NCI-H774 (cell line): ENCODE data around the gene MPPED2.

Source experiments
- DNase-seq: peaks from one replicate; lab custom pipeline; 2025; lab: John Stamatoyannopoulos, UW

Gene MPPED2

DNA sequence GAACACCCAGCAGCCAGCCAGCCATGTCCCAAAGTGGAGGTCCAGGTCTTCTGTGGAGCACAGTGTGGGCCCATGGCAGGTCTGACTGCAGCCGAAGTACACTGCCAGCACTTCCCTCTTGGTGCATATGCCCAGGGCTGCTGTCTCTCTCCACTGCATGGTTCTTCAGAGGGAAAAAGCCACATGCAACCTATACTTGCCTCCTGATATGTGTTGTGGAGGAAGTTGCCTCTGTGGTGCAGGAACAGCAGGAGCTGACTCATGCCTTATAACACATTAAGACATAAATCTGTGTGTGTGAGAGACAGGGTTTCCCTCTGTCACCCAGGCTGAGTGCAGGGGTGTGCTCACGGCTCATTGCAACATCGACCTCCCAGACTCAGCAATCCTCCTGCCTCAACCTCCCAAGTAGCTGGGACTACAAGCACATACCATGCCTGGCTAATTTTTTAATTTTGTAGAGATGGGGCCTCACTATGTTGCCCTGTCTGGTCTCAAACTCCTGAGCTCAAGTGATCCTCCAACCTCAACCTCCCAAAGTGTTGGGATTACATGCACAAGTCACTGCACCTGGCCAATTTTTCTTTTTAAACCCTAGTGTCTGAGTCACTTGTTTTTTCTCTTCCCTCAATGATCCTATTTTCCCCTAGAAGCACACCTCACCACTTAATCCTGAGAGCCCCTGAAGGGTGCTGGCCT is 98.8 kb downstream of the MPPED2 start:
- DNase-seq: no peak

DNA sequence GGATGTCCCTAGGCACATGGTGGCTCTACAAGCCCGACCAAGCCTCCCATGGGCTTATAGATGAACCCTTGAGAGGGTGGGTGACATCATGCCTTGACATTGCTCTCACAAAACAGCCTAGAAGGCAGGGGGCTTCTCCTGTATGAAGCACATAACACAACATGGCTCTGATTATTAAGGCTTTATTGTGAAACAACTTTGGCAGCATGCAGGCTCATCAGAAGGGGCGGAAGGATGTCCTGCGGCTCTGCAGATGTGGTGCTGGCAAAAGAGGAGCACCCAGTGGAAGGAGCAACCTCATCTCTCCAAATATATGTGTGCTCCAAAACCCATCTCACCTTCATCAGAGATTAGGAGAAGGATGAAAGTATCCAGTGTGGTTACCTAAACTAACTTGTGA is 100.4 kb downstream of the MPPED2 start:
- no peak for DNase-seq

DNA sequence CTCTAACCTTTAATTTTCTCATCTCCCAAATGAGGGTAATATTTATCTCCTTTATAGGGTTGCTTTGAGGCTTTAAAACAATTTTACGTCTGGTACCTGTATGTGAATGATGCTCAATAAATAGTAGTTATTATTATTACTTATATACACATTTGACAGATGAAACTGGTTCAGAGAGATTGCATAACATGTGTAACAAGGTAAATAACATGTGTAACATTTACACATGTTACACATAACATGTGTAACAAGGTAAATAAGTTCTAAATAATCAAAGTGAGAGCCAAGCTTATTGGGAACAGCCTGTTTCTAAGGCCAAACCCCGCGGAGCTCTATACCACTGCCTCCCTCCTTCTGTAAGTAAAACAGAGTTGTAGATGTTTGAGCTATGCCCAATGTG is 100.9 kb downstream of the MPPED2 start:
- DNase-seq: no peak

DNA sequence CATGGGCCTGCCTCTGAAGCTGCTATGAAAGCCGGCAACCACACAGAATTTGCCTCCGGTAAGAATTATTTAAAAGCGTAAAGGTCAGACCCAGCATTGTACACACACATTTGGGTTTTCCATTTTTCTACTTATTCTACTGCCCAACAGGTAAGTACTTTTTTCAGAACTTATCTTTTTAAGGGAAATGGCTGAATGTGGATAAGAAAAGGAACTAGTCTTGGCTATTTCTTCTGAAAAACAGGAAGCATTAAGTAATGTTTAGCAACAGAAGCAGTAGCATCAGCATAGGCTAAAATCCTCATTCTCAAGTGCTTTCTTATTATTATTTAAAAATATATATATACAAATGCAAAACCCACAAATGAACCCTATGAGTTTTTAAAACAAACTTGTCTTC is 103.1 kb downstream of the MPPED2 start:
- DNase-seq: no peak

DNA sequence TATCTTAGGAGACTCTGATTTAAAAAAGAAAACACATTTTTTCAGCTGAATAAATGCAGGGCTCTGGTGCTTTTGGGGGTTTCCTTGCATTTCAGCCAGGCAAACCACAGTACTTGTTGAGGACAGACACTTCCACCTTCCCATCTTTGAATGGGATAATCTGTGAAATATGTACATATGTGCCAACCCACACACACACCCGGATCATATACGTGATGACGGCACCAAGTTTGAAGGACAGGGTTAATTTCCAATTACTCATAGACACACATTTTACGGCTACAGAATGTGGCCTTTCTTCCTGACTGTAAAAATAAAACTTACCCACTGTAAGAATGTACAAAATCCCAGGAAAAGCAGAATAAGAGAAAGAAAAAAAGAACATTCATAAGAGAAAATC is 104.4 kb downstream of the MPPED2 start:
- DNase-seq: no peak

DNA sequence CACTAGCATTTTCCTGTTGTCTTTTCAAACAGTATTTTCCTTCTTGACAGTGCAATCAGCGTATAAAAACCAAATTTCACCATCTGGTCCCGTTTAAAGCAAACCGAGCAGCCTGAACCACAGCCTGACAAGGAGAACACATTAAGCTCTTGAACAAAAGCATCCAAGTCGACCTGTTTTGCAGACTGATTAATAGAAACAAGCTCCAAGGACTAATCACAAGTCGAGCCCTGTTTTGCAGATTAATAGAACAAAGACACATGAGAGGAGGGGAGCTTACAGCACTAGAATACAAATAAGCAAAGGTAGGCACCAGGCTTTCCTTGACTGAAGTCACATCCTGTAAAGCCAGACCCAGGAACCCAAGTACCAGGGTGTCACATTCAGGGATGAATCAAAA is 104.8 kb downstream of the MPPED2 start:
- DNase-seq: no peak

DNA sequence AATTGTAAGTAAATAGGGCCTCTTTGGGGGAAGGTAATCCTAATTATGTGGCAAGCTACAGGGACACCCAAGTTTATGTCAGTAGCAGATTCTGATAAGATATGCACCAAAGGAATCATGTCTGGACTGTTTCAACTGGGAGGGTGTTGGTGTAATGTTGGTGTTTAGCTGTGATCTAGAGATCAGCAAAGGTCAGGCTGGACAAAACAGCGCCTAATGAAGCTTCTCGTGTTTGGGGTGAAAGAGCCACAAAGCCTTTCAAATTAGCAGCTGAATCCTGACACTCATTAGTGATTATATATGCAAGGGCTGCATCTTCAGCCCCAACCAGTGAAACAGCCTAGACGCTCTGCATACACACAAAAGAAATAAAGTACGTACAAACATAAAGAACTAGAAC is 106.3 kb downstream of the MPPED2 start:
- DNase-seq: no peak

DNA sequence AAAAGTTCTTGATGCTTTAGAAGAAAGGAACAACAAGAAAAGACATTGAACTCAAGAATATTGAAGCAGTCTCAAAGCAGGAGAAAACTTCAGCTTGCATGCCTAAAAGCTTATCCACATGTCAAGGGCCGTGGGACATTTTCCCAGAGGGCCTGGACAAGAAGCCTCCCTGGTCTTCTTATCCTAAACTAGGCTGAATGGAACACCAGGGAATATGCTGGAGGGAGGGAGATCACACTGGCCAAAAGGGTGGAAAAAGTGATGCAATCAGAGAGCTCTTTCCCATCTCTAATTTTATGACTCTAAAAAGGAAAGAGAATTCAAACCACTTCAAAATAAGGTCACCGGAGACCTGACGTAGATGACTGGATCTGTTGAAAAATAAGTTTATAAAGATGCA is 107.2 kb downstream of the MPPED2 start:
- no peak for DNase-seq

DNA sequence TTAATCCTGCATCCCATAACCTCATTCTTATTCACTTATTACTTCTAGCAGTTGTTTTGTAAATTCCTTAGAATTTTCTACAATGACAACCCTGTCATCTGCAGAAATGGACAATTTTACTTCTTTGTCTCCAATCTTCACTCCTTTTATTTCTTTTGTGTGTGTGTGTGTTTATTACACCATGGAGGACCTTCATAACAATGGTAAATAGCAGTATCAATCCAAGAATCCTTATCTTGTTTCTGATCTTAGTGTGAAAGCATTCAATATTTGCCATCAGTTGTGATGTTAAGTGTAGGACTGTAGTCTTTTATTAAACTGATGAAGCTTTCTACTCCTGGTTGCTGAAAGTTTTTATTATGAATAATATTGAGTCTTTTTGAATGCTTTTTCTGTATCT is 109.1 kb downstream of the MPPED2 start:
- DNase-seq: no peak

DNA sequence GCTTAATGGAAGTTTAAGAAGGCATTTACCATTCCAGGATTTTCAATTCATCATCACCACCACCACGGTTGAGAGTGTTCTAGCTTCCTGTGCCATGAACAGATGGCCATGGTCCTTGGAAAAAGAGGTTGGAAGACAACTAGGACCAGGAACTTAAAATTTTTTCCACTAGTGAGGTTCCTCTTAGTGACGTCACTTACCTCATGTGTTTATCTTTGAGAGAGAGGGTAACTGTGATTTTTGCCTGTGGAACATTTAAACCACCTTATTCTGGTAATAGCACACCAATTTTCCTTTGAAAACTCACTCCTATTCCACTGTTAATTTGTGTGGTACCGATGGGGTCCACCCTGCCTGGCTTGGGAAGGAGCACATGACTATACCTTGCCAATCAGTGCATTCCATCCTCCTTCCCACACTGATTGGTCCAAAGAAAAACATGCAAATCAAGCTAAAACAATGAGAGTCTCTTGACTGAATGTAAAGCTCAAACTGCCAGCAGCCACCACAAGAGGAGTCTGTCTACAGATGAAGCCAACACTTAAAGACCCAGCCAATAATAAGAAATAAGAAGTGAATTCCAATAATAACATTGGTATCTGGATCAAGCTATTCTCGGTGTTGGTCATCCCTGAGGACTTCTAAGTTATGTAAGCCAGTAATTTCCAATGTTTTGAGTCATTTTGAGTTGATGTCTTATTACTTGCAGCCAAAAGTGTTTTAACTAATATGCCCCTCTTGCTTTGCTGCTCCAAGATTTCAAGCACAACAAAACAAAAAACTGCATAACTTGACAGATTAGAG is 111.8 kb downstream of the MPPED2 start:
- no peak for DNase-seq

DNA sequence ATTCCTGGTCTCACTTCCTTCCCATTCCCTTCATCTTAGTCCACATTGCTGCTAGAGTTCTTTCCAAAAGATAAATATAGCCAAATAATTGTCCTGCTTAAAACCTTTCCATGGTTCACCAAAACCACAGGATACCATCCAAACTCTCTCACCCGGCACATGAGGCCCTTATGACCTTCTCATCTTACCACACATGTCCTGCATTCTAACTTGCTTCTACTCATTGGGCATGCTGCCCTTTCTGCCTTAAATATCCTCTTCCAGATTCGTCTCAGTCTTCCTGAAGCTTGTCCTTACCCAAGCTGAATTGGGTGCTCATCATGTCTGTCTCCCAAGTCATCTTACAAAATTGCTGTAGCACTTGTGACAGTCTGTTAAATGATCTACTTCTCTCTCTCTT is 114.9 kb downstream of the MPPED2 start:
- no peak for DNase-seq

DNA sequence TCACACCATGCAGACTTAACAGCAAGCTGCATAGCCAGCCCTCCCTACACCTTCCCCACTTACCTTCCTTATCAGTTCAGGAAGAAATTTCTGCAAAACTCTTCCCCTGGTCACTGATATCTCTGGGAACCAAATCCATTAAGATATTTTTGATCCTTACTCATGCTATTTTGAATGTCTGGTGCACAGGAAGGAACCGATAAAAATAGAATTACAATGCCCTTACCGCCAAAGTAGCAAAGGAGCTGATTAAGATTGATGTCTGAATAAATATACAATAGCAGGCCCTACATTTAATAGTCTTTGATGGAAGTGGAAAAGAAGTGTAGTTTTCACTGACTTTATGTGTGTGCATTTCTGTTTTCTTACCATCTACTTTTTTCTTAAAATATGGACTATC is 117.3 kb downstream of the MPPED2 start:
- DNase-seq: no peak

DNA sequence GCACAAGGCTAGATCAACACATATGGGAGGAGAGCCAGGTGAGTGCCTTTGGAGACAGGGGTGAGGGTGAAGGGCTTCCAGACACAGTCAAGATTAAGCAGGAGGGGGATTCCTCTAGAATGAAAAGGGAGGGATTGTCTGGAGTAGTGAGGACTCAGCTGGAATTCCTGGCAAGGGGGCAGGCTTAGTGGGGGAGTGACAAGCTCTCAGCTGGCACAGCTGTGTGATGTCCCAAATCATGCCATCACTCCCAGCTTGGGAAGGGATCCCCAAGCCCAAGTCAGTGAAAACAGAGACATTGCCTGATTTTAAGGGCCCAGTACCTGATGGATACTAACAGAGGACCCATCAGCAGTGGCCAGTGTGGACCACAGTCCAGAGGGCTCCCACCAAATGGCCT is 119.0 kb downstream of the MPPED2 start:
- DNase-seq: no peak

DNA sequence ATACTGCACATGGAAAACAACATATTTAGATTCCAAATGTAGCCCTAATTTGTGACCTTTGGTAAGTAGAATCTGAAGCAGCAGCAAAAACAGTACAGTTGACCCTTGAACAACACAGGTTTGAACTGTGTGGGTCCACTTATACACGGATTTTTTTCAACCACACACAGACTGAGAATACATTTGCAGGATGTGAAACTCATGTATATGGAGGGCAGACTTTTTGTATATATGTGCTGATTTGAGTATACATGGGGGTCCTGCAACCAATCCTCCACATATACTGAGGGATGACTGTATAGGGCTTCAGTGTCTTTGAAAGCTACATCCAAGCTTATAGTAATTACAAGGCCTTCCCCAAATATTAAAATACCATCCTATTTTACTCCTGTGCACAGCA is 120.5 kb downstream of the MPPED2 start:
- no peak for DNase-seq

DNA sequence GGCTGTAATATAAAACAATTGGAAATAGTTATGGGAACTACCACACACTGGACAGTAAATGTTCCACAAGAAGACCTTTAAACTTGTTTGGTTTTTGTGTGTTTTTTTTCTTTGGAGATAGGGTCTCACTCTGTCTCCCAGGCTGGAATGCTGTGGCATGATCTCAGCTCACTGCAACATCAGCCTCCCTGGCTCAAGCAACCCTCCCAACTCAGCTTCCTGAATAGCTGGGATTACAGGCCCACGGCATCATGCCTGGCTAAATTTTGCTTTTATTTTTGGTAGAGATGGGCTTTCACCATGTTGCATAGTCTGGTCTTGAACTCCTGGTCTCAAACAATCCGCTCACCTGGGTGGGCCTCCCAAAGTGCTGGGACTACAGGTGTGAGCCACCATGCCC is 121.0 kb downstream of the MPPED2 start:
- no peak for DNase-seq

DNA sequence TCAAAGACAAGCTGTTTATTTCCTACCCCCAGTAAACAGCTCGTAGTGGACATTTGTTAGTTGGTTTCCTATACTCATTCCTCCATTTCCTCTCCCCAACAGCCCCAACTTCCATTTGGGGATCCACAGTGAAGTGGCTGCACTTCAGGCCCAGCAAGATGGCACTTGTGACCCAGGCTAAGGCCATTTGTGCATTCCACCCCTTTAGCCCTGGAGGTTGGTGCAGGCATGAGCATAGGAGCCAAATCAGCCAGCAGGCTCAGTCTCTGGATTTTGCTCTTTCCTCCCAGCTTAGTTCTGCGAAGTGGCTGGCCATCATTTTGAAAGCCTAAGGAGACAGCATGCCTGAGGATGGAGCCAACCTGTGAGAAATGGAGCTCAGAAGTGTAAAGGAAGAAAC is 122.9 kb downstream of the MPPED2 start:
- no peak for DNase-seq

DNA sequence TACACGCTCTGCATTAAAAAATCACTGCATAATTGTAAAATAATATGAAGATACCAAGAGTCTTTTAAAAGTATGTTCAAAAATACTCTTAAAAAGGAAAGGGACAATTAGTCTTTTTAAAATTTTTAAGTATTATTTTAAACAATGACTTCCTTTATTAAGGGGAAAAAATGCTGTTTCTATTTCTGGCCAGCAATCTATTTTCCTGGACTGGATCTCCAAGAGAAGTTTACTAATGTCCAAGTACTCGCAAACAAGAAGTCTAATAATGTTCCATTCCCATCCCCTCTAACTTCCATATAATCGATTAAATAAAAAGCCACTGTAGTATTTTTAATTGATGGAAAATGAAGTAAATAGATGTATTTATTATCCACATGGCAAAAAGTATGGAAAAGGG is 123.7 kb downstream of the MPPED2 start:
- no peak for DNase-seq

DNA sequence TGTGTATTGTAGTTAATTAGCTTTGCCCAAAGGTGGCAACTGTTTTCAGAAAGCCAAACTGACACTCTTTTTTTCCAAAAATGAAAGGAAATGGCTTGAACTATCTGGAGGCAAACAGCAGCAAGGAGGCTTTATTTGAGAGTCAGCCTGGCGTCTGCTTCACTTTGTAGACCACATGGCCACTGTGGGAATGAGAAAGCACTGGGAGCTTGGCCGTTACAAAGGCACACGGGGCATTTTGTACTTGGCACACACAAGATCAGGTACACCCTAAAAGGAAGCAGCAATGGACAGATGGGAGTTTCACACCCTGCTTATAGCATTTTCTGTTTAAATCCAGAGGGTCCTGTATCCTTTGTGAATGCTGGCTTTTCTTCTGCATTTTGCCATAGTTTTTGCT is 126.3 kb downstream of the MPPED2 start:
- DNase-seq: no peak

DNA sequence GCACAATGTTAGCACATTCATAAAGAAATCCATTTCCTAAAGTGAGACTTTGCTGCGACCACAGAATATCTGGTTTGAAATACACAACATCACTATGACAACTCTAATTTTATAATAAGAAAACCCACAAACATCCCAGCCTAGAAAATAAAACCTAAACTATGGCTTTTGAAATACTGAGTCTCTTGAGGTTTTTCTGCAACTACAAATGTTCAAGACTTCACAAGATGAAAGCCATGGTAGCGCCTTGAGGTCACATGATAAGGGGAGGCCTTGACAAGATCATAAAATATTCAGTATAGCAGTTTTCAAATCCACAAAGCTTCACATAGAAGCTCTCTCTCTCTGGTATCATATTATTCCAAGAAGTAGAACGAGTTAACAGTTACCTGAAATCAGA is 126.8 kb downstream of the MPPED2 start:
- no peak for DNase-seq

DNA sequence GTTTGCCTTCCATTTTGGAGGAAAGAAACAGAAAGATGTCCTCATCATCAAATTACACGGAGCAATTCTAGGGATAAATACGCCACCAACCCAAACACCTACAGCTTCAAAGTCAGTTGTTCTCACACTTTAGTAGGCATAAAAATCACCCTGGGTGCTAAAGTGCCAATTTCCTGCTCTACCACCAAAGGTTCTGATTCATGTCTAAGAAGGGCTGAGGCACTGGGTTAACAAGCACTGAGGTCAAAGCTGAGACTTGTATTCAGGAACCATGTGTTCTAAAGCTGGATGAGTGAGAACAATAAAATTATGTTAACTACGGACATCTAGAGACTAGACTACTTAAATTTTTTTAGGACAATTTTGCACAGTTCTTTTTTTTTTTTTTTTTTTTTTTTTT is 127.6 kb downstream of the MPPED2 start:
- DNase-seq: no peak

DNA sequence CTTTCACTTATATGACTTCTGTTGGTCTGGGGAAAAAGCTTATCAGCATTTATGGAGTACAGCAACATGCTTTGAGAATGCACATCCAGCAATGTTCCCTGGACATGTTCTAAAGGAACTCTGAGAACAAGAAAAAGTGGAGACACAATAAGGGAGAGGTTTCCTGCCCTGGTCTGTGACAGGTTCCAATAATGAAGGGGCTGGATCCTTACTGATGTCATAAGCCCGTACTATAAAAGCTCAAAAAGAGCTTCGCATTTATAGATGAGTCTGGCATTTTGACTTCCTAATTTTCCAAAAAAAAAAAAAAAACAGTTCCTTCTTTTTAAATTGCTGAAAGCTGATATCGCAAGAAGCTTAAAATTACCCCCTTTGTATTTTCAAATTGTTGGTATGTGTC is 129.1 kb downstream of the MPPED2 start:
- no peak for DNase-seq

DNA sequence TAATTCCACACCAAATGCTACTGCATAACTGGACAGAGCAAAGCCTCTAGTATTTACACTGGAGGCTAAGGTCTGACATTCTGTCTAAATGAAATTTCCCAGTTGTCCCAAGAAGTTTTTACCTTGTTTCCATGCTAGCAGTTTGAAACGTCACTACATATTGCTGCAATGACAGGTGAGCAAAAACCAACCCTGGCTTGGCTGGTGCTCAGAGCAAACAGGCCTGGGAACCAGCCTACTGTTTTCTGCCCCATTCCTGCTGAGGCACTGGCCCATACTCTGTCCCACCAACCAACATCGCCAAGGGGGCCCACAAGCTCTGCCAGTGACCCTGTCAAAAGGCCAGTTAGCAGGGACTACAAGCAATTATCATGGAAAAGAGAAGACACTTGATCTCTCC is 131.1 kb downstream of the MPPED2 start:
- no peak for DNase-seq

DNA sequence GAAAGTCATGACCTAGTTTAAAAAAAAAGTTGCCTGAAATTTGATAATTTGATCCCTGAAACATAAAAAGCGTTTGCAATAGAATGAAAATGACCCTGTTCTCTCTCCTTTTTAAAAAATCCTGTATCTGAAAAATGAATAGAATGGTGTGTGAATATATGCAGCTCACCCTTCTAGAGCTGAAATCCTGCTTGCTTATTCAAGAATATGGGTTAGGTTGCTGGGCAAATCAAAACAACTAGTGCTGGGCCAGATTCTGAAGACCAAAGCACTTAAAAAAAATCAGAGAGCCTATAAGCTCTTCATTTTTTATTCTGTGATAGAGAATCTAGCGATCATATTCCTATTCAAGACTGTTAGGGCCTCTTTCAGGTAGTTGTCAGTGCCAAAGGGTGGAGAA is 131.6 kb downstream of the MPPED2 start:
- DNase-seq: no peak

DNA sequence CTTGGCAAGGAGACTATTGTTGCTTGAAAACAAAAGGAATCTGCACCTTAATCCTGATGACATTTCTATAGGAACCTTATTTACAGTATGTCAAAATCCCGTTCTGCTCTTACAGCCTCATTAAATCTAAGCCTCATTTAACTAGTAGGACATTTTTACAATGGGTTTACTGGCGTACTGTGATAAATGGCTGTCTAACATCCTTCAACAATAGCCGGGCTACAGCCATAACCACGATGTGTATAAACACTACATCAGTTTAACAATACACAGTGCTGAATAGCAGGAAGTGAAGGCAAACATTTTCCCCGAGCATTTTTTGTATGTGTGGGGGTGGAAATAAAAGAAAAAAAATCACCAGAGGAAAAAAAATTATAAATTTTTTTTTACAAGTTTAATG is 132.0 kb downstream of the MPPED2 start:
- peak; percentile 27 for DNase-seq
